Lower leg skin (tissue), 3 donors: Measurements from ENCODE around the gene ZNF503.

Experiments
- POLR2A ChIP-seq, 2 donors: fragments of 450-650 bp; IDR thresholded peaks; one replicate each; pipeline ENCODE4 v1.6.1; 2016 to 2017; ENCODE audit warnings: antibody characterized with exemption in 2 of 2, mild to moderate bottlenecking in 1 of 2, moderate library complexity in 1 of 2
- TF ChIP-seq, protein P1 (sequence below), 3 donors: fragments of 450-650 bp; IDR thresholded peaks; one replicate each; pipeline ENCODE4 v1.5.1; 2016; ENCODE audit warnings: antibody characterized with exemption in 3 of 3, mild to moderate bottlenecking in 3 of 3, moderate library complexity in 2 of 3

DNA sequence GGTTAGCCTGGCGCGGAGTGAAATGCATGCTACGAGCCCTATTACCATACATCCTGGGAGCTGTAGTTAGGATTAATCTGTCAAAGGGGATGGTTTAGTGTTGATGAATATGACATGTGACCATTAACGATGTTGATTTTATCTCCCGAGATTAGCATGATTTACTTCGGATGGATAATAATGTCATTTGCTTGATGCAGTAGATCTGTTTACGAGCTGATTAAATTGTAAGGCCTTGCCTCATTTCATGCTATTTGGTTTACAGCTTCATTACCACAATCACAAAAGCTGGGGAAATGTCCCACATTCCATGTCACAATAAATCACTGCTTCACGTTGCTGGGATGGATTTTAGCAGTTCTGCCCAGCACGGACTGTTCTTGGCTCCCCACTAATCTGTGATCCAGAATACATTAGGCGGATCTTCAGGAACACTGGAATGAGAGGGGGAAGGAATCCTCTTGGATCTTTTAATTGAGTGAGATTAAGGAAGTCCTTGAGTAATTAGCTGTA is 22.3 kb downstream of the ZNF503 start:
- TF ChIP-seq, protein P1, sequence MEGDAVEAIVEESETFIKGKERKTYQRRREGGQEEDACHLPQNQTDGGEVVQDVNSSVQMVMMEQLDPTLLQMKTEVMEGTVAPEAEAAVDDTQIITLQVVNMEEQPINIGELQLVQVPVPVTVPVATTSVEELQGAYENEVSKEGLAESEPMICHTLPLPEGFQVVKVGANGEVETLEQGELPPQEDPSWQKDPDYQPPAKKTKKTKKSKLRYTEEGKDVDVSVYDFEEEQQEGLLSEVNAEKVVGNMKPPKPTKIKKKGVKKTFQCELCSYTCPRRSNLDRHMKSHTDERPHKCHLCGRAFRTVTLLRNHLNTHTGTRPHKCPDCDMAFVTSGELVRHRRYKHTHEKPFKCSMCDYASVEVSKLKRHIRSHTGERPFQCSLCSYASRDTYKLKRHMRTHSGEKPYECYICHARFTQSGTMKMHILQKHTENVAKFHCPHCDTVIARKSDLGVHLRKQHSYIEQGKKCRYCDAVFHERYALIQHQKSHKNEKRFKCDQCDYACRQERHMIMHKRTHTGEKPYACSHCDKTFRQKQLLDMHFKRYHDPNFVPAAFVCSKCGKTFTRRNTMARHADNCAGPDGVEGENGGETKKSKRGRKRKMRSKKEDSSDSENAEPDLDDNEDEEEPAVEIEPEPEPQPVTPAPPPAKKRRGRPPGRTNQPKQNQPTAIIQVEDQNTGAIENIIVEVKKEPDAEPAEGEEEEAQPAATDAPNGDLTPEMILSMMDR (IDR thresholded peaks at IDR 0.05) = no peak
- TF ChIP-seq POLR2A (IDR thresholded peaks at IDR 0.05) = no peak
